Hematopoietic multipotent progenitor cell treated with erythropoietin and hydrocortisone succinate and interleukin-3 and kit ligand, for 8 days (in vitro differentiated cells): ENCODE data around the gene PRKAR1B.
"Not testable (repeated sequence)": the region's sequence is repeated elsewhere in the genome, so short reads cannot be mapped to it uniquely, and the experiment has no call there.

Source experiments
- DNase-seq: peaks from one replicate; pipeline ENCODE4 v3.0.0-alpha.2; 2015

PRKAR1B gene

GRCh38 chr7:551615-551970 lies 175.5 kb downstream of the PRKAR1B start:
- DNase-seq, result not testable (repeated sequence)

- no peak for DNase-seq
Observed at GRCh38 chr7:550881-551614, 176.0 kb downstream of the PRKAR1B start.

GRCh38 chr7:549891-550625 lies 177.0 kb downstream of the PRKAR1B start:
- no peak for DNase-seq

GRCh38 chr7:549066-549890 lies 177.8 kb downstream of the PRKAR1B start:
- no peak for DNase-seq

- no peak for DNase-seq
Observed at GRCh38 chr7:548401-548800, 178.7 kb downstream of the PRKAR1B start.

GRCh38 chr7:545470-545869 lies 181.6 kb downstream of the PRKAR1B start:
- no peak for DNase-seq

GRCh38 chr7:544338-545221 lies 182.5 kb downstream of the PRKAR1B start:
- no peak for DNase-seq

GRCh38 chr7:543501-544337 lies 183.4 kb downstream of the PRKAR1B start:
- no peak for DNase-seq

- DNase-seq, result no peak
Observed at GRCh38 chr7:542713-543500, 184.2 kb downstream of the PRKAR1B start.

GRCh38 chr7:542131-542712 lies 184.9 kb downstream of the PRKAR1B start:
- no peak for DNase-seq

- no peak for DNase-seq
Observed at GRCh38 chr7:541661-542060, 185.4 kb downstream of the PRKAR1B start.

GRCh38 chr7:540997-541396 lies 186.1 kb downstream of the PRKAR1B start:
- DNase-seq, result no peak

GRCh38 chr7:540579-540978 lies 186.5 kb downstream of the PRKAR1B start:
- DNase-seq, result no peak

- DNase-seq, result peak; percentile 16
Observed at GRCh38 chr7:539731-540411, 187.2 kb downstream of the PRKAR1B start.

- no peak for DNase-seq
Observed at GRCh38 chr7:538764-539685, 188.1 kb downstream of the PRKAR1B start.

- no peak for DNase-seq
Observed at GRCh38 chr7:537911-538634, 189.0 kb downstream of the PRKAR1B start.

GRCh38 chr7:536231-536630 lies 190.8 kb downstream of the PRKAR1B start:
- no peak for DNase-seq

GRCh38 chr7:534959-535358 lies 192.1 kb downstream of the PRKAR1B start:
- DNase-seq, result no peak
